ENCODE results near the gene DDX1. TPM values are rescaled to one million over a fixed set of nuclear protein-coding genes. Genes with fewer than 3 reads are reported as not detected.

DDX1 gene
- total RNA-seq, 1 donor, result 120 TPM

- no peak overlapping the region for H3K4me3 ChIP-seq (ENCODE audit: low read depth, low read length)
- DNase-seq (ENCODE audit: low read depth), result no peak
- TF ChIP-seq CTCF (IDR thresholded peaks at IDR 0.05; ENCODE audit: insufficient read depth, low read depth, low read length), result no peak
These were observed 73.6 kb downstream of the DDX1 start for GRCh38 chr2:15665067-15665942.

GRCh38 chr2:15665943-15666460, 74.3 kb downstream of the DDX1 start:
- H3K4me3 ChIP-seq (ENCODE audit: low read depth, low read length), result no peak overlapping the region
- DNase-seq (ENCODE audit: low read depth), result no peak
- no peak for TF ChIP-seq CTCF (IDR thresholded peaks at IDR 0.05; ENCODE audit: insufficient read depth, low read depth, low read length)

- no peak overlapping the region for H3K4me3 ChIP-seq (ENCODE audit: low read depth, low read length)
- DNase-seq (ENCODE audit: low read depth), result peak; percentile 30
- TF ChIP-seq CTCF (IDR thresholded peaks at IDR 0.05; ENCODE audit: insufficient read depth, low read depth, low read length), result no peak
These were observed 75.5 kb downstream of the DDX1 start for GRCh38 chr2:15666861-15667808.

GRCh38 chr2:15667809-15668556, 76.3 kb downstream of the DDX1 start:
- no peak for TF ChIP-seq CTCF (IDR thresholded peaks at IDR 0.05; ENCODE audit: insufficient read depth, low read depth, low read length)
- H3K4me3 ChIP-seq (ENCODE audit: low read depth, low read length), result no peak overlapping the region
- peak; percentile 49 for DNase-seq (ENCODE audit: low read depth)

GRCh38 chr2:15668611-15669305, 77.1 kb downstream of the DDX1 start:
- no peak overlapping the region for H3K4me3 ChIP-seq (ENCODE audit: low read depth, low read length)
- no peak for TF ChIP-seq CTCF (IDR thresholded peaks at IDR 0.05; ENCODE audit: insufficient read depth, low read depth, low read length)
- peak; percentile 79 for DNase-seq (ENCODE audit: low read depth)
